ENCODE data around the gene UMAD1. TPM values are rescaled to one million over a fixed set of nuclear protein-coding genes. Genes with fewer than 3 reads are reported as not detected.

Gene UMAD1
- total and polyA plus RNA-seq, 2 of the 4 experiments (the other 2 are of a cell fraction), result 5.2 to 8.4 TPM

GRCh38 chr7:7766671-7767070, 126.1 kb downstream of the UMAD1 start:
- TF ChIP-seq MXI1 (IDR thresholded peaks at IDR 0.05; ENCODE audit: borderline replicate concordance, low read depth, low read length), result no peak
- no peak for TF ChIP-seq SMC3 (IDR thresholded peaks at IDR 0.05; ENCODE audit: low read depth, low read length)
- TF ChIP-seq BHLHE40 (IDR thresholded peaks at IDR 0.05; ENCODE audit: low read depth, low read length), result no peak
- TF ChIP-seq ELK1 (IDR thresholded peaks at IDR 0.05; ENCODE audit: borderline replicate concordance, low read depth, low read length), result no peak
- no peak for TF ChIP-seq RFX5 (IDR thresholded peaks at IDR 0.05; ENCODE audit: low read depth, low read length)
- no peak for TF ChIP-seq FOS (IDR thresholded peaks at IDR 0.05; ENCODE audit: low read depth, low read length)
- no peak for TF ChIP-seq USF2 (IDR thresholded peaks at IDR 0.05; ENCODE audit: low read depth, low read length)
- TF ChIP-seq NFE2L2 (IDR thresholded peaks at IDR 0.05; ENCODE audit: low read depth, low read length), result no peak
- no peak for TF ChIP-seq CEBPB (IDR thresholded peaks at IDR 0.05; ENCODE audit: low read depth, low read length)
- no peak for TF ChIP-seq CTCF (conservative IDR thresholded peaks at IDR 0.05; ENCODE audit: low read depth, low read length)
- TF ChIP-seq RCOR1 (IDR thresholded peaks at IDR 0.05; ENCODE audit: insufficient replicate concordance, low read length), result no peak
- no peak for TF ChIP-seq MAFK (IDR thresholded peaks at IDR 0.05; ENCODE audit: low read depth, low read length)
- no peak for TF ChIP-seq RAD21 (IDR thresholded peaks at IDR 0.05; ENCODE audit: low read length)
- no peak for TF ChIP-seq CHD1 (IDR thresholded peaks at IDR 0.05; ENCODE audit: low read depth, low read length)
- TF ChIP-seq POLR2A (IDR thresholded peaks at IDR 0.05; ENCODE audit: low read depth, low read length), result no peak
- no peak for TF ChIP-seq MAZ (IDR thresholded peaks at IDR 0.05; ENCODE audit: borderline replicate concordance, low read depth, low read length)
- H3K14ac ChIP-seq (replicated peaks; ENCODE audit: low read depth, low read length), result no peak overlapping the region
- no peak overlapping the region for H3K56ac ChIP-seq (ENCODE audit: extremely low read depth, insufficient read depth, low read length)
- intact Hi-C loops (cut with micrococcal nuclease) (no loop called here), dilution Hi-C loops (cut with HindIII; ENCODE audit: low sequenced_read_pairs, unreplicated experiment) (no loop called here), in situ Hi-C loops (cut with MboI; ENCODE audit: low sequenced_read_pairs) (loop anchor here (25.0 kb wide), 1 partner anchor 329 kb away; no protein-coding TSS in a partner anchor)
- H4K20me1 ChIP-seq (ENCODE audit: insufficient read depth, low read length), result no peaks in the 10 kb centered on the region
- peaks cover 13% of the 10 kb centered on the region for H3K4me1 ChIP-seq (ENCODE audit: control insufficient read depth, insufficient read depth, low read length)
- H3K4ac ChIP-seq (ENCODE audit: low read depth, low read length), result no peak overlapping the region
- H3K9me1 ChIP-seq (ENCODE audit: insufficient read depth, low read length), result no peaks in the 10 kb centered on the region; the same call in 1 of the 2 replicates
- H4K5ac ChIP-seq (ENCODE audit: low read depth, low read length), result no peak overlapping the region
- ChIA-PET CTCF (interaction anchor here (0.7 kb wide), 1 partner anchor 207 kb away, joined by 3 read pairs; no protein-coding TSS in a partner anchor), POLR2A (ENCODE audit: unreplicated experiment) (no interaction called here)
- BruUV-seq (replicated peaks), result no TSS peak
- H3K27me3 ChIP-seq (ENCODE audit: control insufficient read depth, insufficient read depth, low read length), result no peaks in the 10 kb centered on the region
- H2BK20ac ChIP-seq (ENCODE audit: low read depth, low read length), result no peak overlapping the region
- H2BK5ac ChIP-seq (ENCODE audit: low read depth, low read length, poor library complexity, severe bottlenecking), result no peak overlapping the region
- no peak overlapping the region for H2AK5ac ChIP-seq (ENCODE audit: low read depth, low read length)
- peak; percentile 21 for DNase-seq
- H3K79me1 ChIP-seq (ENCODE audit: low read depth in 1 of 2, low read length in 2 of 2), result no peaks in the 10 kb centered on the region; a peak in 1 of 4 replicates
- H3K27ac ChIP-seq (ENCODE audit: insufficient read depth, low read length), result no peak overlapping the region
- no peak overlapping the region for H2BK15ac ChIP-seq (ENCODE audit: low read depth, low read length)
- H3K18ac ChIP-seq (ENCODE audit: low read depth, low read length), result no peak overlapping the region
- H2AK9ac ChIP-seq (replicated peaks; ENCODE audit: low read depth, low read length, poor library complexity), result no peak overlapping the region
- H3K4me2 ChIP-seq (ENCODE audit: low read depth, low read length), result no peak overlapping the region
- no peak overlapping the region for H4K8ac ChIP-seq (ENCODE audit: low read depth in 2 of 2, low read length in 2 of 2)
- H3K23ac ChIP-seq (ENCODE audit: low read depth, low read length), result no peak overlapping the region
- H3K4me3 ChIP-seq (ENCODE audit: insufficient read depth, low read depth, low read length), result no peak overlapping the region
- no peaks in the 10 kb centered on the region for H3K36me3 ChIP-seq (ENCODE audit: control insufficient read depth, insufficient read depth, low read length)
- H3K9me3 ChIP-seq (ENCODE audit: control insufficient read depth, insufficient read depth, low read length), result no peaks in the 10 kb centered on the region
- no peak overlapping the region for H2BK120ac ChIP-seq (ENCODE audit: low read depth, low read length)
- no peak overlapping the region for H3K9ac ChIP-seq (ENCODE audit: low read depth, low read length)
- H4K91ac ChIP-seq (ENCODE audit: insufficient read depth, low read depth, low read length), result no peak overlapping the region
- ATAC-seq (ENCODE audit: low read depth), result no peak
- H2AFZ ChIP-seq (replicated peaks; ENCODE audit: low read length, poor library complexity), result no peak overlapping the region
